Posterior vena cava (tissue), 2 donors: ENCODE results near the gene SPINK5. TPM values are rescaled to one million over a fixed set of nuclear protein-coding genes. Genes with fewer than 3 reads are reported as not detected.
"Not testable (repeated sequence)": the region's sequence is repeated elsewhere in the genome, so short reads cannot be mapped to it uniquely, and the experiment has no call there.

ENCODE experiments used
- DNase-seq: peaks from one replicate; pipeline ENCODE4 v3.0.0-alpha.2; 2020; ENCODE audit warnings: low spot score
- intact Hi-C, 2 donors: fragments of 100-400 bp; cut with DNase I; formaldehyde crosslinking; loops; one replicate each; pipeline versions ENCODE4 v1.14.1 to v1.14.2; 2022 to 2023
- long read RNA-seq, 2 donors: library from polyadenylated mRNA; unstranded; transcript quantifications; one replicate each; pipeline ENCODE4 v2.0.0, GENCODE V29; 2020 to 2021
- total RNA-seq, 2 donors: library from RNA; stranded (reverse); fragmentation: NEBNext Ultra II Directional; extraction: Animal tissue kit (Norgen Biotek cat#: 25700); gene quantifications; one replicate each; pipeline ENCODE4 v1.2.1, GENCODE V29; 2021
- donor health status: DM: yes; HTN: yes; CAD: no.
- donor health status: DM: yes; HTN: yes; CAD: no.

SPINK5 gene
- total RNA-seq, result under 1 TPM; 0.14 to 0.23 TPM
- long read RNA-seq, donor 1, result 0 reads
- long read RNA-seq, donor 2, result 0 reads

DNA sequence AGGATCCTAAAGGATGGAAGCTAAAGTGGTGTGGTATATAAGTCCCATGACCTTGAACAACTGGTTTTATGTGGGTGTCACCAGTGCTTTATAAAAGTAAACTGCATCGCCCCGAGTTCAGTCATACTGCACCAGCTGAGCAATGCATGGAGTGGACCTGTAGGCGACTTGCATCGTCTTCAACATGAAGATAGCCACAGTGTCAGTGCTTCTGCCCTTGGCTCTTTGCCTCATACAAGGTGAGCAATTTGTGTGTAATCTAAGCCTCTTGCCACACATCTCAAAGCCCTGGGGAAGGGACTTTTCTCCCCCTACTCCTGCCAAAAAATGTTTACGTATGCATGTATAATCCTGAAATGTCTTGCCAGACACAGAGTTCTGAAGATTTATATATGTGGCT is at the start of gene SPINK5:
SPINK5 (plus strand) TSS at position 120 of the 400 bp plus-strand sequence; CDS start at position 185, 65 bp downstream.
- intact Hi-C loops, result no loop called here
- no peak for DNase-seq

GRCh38 chr5:148014276-148014675 is 49.5 kb upstream of the SPINK5 start:
- intact Hi-C loops, result no loop called here
- no peak for DNase-seq

- no peak for DNase-seq
- intact Hi-C loops, result no loop called here
These were observed 43.4 kb upstream of the SPINK5 start for GRCh38 chr5:148020257-148020988.

GRCh38 chr5:148027505-148027904 is 36.3 kb upstream of the SPINK5 start:
- intact Hi-C loops, result no loop called here
- no peak for DNase-seq

DNA sequence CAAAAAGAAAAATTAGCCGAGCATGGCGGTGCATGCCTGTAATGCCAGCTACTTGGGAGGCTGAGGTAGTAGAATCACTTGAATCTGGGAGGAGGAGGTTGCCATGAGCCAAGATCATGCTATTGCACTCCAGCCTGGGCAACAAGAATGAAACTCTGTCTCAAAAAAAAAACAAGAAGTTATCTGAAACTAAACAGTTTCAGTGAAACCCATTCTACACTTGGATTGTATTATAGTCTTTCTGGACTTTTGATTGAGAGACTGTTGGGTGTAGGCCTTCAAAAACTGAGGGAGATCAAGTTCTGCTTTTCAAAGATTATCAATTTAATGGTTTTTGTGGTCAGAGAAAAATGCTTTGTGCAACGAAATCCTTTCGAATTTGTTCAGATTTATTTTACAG is 34.6 kb upstream of the SPINK5 start:
- intact Hi-C loops, result no loop called here

GRCh38 chr5:148033134-148033533 is 30.6 kb upstream of the SPINK5 start:
- no peak for DNase-seq
- intact Hi-C loops, result no loop called here

More for the DNA sequence above, 34.6 kb upstream of the SPINK5 start:
- DNase-seq, result no peak

DNA sequence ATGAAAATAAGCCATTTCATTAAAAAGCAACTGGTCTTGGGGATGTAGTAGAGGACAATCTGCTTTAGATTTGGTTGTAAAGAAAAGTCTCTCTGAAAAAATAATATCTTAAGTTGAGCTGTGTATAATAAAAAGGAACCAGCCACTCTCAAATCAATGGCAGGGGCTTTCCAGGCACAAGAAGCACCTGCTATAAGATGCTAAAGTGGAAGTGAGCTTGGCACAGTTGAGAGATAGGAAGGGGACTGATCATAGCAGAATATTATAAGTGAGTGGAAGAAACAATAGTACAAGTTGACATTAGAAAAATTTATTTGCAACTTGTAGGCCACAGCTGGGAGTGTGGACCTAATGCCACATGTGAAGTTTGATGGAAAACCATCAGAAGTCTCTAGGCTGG is 28.1 kb upstream of the SPINK5 start:
- DNase-seq, result no peak
- intact Hi-C loops, result no loop called here

GRCh38 chr5:148042881-148043280 is 20.9 kb upstream of the SPINK5 start:
- intact Hi-C loops, result no loop called here
- no peak for DNase-seq

DNA sequence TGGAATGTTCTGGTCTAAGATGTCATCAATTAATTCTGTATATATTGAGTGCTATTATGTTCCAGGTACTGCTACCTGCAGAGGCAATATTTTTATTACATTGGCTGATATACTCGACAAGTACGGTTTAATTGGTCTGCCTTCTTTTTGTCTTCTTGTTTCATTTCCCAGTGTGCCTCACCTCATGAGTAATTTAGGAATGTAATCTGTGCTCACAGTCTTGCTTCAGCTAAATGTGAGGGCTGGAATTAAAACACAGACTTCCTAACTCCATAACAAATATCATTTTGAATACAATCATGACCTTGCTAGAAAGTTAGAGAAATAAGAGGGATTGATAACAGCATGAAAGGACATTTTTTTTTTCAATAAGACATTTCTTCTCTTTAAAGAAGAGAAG is 20.1 kb upstream of the SPINK5 start:
- no peak for DNase-seq
- intact Hi-C loops, result no loop called here

- intact Hi-C loops, result not testable (repeated sequence)
These were observed 8.6 kb upstream of the SPINK5 start for GRCh38 chr5:148055160-148055559.

DNA sequence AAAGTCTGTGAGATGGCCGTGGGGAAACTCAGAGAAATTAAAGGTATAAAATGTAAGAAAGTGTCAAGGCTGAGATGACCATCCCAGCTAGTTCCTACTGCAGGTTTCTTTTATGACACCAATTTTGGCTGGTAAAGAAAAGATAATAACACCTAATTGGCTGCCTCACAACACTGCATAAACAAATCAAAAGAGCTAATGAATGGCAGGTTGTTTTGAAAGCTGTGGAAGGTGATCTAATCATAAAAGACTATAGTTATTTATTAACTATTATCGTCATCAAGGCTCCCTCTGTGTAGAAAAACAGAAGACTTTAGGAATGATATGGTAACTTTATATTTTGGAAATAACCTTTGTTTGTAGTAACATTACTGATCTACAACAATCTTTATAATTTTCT is 3.5 kb upstream of the SPINK5 start:
- intact Hi-C loops, result no loop called here
- no peak for DNase-seq

More at GRCh38 chr5:148055160-148055559, 8.6 kb upstream of the SPINK5 start:
- DNase-seq, result not testable (repeated sequence)

DNA sequence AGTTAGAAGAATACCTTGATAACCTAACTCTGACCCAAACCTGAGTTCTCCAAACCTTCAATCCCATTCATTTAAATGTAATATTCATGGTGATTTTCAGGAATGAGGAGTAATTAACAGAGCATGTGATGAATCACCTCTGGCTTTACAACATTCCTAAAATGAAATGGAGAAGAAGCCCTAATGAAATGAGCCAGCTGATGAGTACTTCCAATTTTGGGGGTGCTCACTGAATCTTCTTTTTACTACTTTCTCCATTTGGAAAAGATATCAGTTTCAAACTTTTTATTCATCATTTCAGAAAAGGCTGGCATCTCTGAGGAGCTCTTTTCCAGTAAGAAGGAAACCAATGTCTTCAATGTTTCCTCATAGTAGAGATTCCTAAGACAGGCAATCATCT is 2.9 kb upstream of the SPINK5 start:
- no peak for DNase-seq

DNA sequence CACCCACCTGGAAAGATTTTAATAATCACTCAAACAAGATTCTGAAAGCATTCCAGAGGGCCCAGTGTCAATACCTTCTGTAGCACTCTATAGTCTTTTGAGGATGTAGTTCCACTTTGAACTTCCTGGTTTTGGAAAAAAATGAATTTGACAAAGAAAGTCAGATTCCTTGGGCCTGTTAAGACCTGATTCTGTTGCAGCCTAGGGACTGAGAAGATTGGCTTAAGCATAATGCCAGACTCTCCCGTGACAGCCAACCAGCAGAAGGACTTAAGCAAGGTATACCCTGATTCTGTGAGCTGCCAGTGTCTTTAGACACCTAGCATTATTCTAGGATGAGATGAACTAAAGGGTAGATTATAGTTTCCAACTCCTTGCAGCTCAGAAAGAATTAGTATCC is 6.8 kb downstream of the SPINK5 start:
- intact Hi-C loops, result no loop called here

More for the DNA sequence above, 2.9 kb upstream of the SPINK5 start:
- intact Hi-C loops, result no loop called here

DNA sequence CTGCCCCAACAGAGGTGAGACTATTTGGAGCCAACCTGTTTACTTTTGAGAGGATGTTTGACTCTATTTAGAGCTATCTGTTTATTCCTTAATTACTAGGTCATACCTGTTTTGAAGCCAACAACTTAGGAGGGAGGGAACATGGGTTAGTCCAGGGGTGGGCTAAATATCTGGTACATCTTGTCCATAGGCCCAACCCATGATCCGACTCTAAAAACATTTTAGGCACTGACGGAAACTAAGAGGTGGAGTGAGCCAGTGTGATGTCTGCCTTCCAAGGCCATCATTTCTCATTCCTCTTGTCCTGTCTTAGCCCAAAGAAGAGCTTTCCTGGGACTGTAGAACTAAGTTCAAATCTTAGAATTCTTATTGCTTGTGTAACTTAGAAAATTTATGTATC is 8.4 kb downstream of the SPINK5 start:
- intact Hi-C loops, result no loop called here
- DNase-seq, result no peak

More for the DNA sequence above, 6.8 kb downstream of the SPINK5 start:
- no peak for DNase-seq

GRCh38 chr5:148075529-148075928 is 11.7 kb downstream of the SPINK5 start:
- intact Hi-C loops, result no loop called here
- no peak for DNase-seq

DNA sequence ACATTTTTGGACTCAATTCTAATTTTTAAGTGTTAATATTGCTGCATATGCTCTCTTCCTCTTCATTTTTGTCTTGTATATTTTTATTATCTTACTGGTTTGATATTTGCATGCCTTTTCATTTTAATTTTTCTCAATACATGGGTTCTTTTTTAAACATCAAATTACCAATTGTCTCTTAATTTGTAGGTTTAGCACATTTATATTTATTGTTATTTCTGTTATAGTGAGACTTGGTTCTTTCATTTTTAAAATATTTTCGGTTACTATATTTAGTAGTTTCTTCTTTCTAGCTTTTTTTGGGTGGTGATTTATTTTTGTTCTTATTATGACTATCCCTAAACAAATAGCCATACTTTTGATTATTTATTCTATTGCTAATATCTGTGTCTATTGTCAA is 19.4 kb downstream of the SPINK5 start:
- intact Hi-C loops, result no loop called here
- DNase-seq, result no peak

- intact Hi-C loops, result no loop called here
- DNase-seq, result no peak
These were observed 20.5 kb downstream of the SPINK5 start for GRCh38 chr5:148084269-148084668.

- intact Hi-C loops, result no loop called here
- DNase-seq, result no peak
These were observed 21.5 kb downstream of the SPINK5 start for GRCh38 chr5:148085310-148085709.

DNA sequence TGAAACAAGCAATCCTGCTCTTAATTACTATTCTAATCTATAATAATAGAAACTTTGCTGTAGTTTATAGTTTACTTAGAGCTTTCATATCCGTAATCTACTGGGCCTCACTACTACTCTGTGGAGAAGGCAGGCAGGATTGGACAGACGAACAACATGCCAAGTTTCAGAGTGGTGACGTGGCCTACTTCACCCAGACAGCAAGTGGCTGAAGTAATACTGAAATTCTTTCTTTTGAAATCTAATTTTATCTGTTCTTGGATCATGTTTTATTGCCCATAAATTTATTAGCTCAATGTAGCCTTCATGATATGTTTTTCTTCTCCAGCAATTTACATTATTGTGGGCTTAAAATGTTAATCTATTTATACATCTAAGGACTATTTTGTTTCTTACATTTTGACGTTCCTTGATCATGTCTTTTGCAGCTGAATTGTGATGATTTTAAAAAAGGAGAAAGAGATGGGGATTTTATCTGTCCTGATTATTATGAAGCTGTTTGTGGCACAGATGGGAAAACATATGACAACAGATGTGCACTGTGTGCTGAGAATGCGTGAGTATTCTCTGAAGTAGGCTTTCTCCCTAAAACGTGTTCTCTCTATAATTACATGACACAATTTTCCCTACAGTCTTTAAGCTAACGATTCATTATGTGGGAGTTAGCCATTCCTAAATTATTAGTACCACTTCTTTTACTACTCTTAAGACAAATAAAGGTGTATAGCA is 22.4 kb downstream of the SPINK5 start:
- intact Hi-C loops, result no loop called here
- DNase-seq, result no peak

DNA sequence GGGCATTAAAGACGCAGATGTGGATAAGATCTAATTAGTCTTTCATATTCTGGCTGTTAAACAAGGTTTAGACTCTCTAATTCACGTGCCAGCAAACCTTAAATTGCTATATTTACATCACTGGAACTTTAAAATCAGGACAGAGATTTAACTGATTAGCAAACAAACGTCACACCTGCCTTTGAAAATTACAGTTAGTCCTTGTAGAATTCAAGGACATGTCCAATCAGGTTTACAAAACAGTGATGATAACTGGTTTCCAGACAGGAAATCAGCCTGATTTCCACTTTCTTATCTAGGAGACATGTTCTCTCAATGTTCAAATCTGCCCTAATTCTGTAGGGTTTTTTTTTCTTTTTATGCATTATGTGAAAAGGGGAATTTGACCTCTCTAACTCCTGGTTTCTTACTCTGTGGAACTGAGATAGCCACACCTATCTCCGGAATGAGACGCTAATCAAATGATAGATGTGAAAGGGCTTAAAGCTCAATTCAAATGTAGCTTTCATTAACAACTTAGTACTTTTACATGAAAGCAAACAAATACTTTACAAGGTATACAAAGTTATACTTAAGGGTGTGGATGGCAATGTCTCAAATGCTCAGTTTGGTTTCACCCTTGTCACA is 26.5 kb downstream of the SPINK5 start:
- intact Hi-C loops, result no loop called here
- DNase-seq, result no peak
